Progenitor cell of endocrine pancreas (in vitro differentiated cells): ENCODE data around the gene CCDC24. TPM values are rescaled to one million over a fixed set of nuclear protein-coding genes. Genes with fewer than 3 reads are reported as not detected.

ENCODE experiments used
- DNase-seq: peaks from one replicate; pipeline ENCODE4 v3.0.0; 2021; ENCODE audit warnings: low spot score; ENCODE audit not compliant: unreplicated experiment
- H3K27ac Mint-ChIP-seq: 2 replicates; pipeline ENCODE4 v1.8.0; 2021; ENCODE audit warnings: mild to moderate bottlenecking, moderate library complexity, mixed read lengths
- H3K27me3 Mint-ChIP-seq: 2 replicates; pipeline ENCODE4 v1.8.0; 2021; ENCODE audit warnings: mixed read lengths
- H3K36me3 Mint-ChIP-seq: 2 replicates; pipeline ENCODE4 v1.8.0; 2022; ENCODE audit warnings: mixed read lengths; ENCODE audit not compliant: insufficient read depth
- H3K4me1 Mint-ChIP-seq: 2 replicates; pipeline ENCODE4 v1.8.0; 2021; ENCODE audit warnings: low read depth, mixed read lengths
- H3K4me3 Mint-ChIP-seq: 2 replicates; pipeline ENCODE4 v1.8.0; 2021; ENCODE audit warnings: low read depth, mild to moderate bottlenecking, moderate library complexity, mixed read lengths
- H3K9me3 Mint-ChIP-seq: 2 replicates; pipeline ENCODE4 v1.8.0; 2021; ENCODE audit warnings: low read depth, mixed read lengths
- total RNA-seq: library from RNA; stranded (reverse); gene quantifications from 2 replicates; pipeline ENCODE4 v1.2.1, GENCODE V29; 2021
- TF ChIP-seq, protein P1 (sequence below): fragments of 200-600 bp; sonication (generic); IDR thresholded peaks from one replicate; pipeline ENCODE4 v1.5.0; 2021; ENCODE audit warnings: antibody characterized with exemption, mild to moderate bottlenecking; ENCODE audit not compliant: unreplicated experiment

CCDC24 gene
- total RNA-seq, 1 donor from 2014 or later = 35.9 TPM

DNA sequence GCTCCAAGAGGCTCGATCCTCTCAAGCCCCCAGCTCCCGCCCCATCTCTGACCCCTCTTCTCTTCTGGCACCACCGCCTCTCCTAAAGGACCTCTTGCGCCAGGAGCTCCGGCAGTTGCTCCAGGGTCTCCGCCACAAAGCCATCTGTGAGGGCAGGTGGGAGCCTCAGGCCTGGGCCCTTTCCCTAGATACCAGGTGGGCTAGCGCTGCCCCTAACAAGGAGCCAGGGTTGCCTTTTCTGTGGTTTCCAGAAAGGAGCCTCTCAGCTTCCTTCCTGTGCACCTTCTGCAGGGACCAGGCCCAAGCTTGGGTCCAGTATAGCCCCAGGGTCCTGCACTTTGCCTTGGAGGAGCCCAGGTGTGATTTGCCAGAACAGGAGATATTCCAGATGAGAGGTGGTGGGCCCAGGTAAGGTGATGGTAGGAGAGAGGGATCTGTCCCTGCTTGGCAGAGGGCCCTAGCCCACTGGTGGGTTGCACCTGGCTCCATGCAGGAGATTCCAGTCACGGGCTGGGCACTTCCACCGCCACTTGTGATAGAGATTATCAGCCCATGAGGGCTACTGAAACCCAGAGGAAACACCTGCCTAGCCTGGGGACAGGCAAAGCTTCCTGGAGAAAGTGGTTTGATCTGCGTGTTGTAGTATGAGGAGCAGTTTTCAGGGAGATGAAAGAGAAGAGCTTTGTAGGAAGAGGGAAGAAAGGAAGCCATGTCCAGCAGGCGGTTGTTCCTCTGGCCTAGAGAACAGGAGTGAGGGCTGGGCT lies 1.0 kb downstream of the CCDC24 start:
- DNase-seq = no peak
- Mint-ChIP-seq H3K36me3 (no peaks in the 10 kb centered on the region), H3K4me3 (peak overlapping the region; percentile 88), H3K27ac (peak overlapping the region; percentile 96), H3K4me1 (peaks cover 34% of the 10 kb centered on the region), H3K9me3 (no peaks in the 10 kb centered on the region), H3K27me3 (no peaks in the 10 kb centered on the region)
- TF ChIP-seq, protein P1, sequence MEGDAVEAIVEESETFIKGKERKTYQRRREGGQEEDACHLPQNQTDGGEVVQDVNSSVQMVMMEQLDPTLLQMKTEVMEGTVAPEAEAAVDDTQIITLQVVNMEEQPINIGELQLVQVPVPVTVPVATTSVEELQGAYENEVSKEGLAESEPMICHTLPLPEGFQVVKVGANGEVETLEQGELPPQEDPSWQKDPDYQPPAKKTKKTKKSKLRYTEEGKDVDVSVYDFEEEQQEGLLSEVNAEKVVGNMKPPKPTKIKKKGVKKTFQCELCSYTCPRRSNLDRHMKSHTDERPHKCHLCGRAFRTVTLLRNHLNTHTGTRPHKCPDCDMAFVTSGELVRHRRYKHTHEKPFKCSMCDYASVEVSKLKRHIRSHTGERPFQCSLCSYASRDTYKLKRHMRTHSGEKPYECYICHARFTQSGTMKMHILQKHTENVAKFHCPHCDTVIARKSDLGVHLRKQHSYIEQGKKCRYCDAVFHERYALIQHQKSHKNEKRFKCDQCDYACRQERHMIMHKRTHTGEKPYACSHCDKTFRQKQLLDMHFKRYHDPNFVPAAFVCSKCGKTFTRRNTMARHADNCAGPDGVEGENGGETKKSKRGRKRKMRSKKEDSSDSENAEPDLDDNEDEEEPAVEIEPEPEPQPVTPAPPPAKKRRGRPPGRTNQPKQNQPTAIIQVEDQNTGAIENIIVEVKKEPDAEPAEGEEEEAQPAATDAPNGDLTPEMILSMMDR = no peak

DNA sequence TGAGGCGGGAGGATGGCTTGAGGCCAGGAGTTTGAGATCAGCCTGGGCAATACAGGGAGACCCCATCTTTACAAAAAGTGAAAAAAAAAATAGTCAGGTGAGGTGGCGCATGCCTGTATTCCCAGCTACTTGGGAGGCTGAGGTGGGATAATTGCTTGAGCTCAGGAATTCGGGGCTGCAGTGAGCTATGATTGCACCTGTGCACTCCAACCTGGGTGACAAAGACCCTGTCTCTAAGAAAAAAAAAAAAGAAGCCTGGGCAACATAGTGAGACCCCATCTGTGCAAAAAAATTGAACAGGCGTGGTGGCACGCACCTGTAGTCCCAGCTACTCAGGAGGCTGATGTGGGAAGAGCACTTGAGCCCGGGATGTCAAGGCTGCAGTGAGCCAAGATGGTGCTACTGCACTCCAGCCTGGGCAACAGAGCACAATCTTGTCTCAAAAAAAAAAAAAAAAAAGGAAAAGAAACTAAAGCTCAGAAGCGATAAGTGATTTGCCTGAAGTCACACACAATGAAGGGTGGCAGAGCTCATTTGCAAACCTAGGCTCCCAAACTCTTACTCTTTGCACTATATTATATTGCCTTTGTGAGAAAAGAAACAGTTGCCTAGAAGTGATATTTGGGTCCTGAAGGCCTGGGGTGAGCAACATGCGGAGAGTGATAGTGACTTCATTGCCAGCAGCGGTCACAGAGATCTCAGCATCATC lies 2.0 kb downstream of the CCDC24 start:
- Mint-ChIP-seq H3K36me3 (no peaks in the 10 kb centered on the region), H3K27me3 (no peaks in the 10 kb centered on the region), H3K27ac (no peak overlapping the region), H3K4me1 (peaks cover 37% of the 10 kb centered on the region), H3K4me3 (no peak overlapping the region), H3K9me3 (no peaks in the 10 kb centered on the region)
- no peak for DNase-seq
- TF ChIP-seq, protein P1 = no peak

DNA sequence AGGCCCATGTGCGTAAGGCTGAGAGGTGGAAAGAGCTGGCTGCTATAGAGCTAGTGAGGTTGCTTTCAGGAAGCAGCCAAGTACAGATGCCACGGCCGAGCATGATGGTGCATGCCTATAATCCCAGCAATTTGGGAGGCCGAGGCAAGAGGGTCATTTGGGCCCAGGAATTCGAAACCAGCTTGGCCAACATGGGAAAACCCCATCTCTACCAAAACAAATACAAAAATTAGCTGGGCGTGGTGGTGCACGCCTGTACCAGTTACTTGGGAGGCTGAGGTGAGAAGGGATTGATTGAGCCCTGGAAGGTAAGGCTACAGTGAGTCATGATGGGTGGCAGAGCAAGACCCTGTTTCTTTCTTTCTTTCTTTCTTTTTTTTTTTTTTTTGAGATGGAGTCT lies 2.7 kb downstream of the CCDC24 start:
- no peaks in the 10 kb centered on the region for H3K27me3 Mint-ChIP-seq
- DNase-seq = no peak
- TF ChIP-seq, protein P1 = no peak
- no peak overlapping the region for H3K4me3 Mint-ChIP-seq
- H3K4me1 Mint-ChIP-seq = peaks cover 41% of the 10 kb centered on the region
- H3K9me3 Mint-ChIP-seq = no peaks in the 10 kb centered on the region
- peaks cover 3% of the 10 kb centered on the region for H3K36me3 Mint-ChIP-seq
- no peak overlapping the region for H3K27ac Mint-ChIP-seq

DNA sequence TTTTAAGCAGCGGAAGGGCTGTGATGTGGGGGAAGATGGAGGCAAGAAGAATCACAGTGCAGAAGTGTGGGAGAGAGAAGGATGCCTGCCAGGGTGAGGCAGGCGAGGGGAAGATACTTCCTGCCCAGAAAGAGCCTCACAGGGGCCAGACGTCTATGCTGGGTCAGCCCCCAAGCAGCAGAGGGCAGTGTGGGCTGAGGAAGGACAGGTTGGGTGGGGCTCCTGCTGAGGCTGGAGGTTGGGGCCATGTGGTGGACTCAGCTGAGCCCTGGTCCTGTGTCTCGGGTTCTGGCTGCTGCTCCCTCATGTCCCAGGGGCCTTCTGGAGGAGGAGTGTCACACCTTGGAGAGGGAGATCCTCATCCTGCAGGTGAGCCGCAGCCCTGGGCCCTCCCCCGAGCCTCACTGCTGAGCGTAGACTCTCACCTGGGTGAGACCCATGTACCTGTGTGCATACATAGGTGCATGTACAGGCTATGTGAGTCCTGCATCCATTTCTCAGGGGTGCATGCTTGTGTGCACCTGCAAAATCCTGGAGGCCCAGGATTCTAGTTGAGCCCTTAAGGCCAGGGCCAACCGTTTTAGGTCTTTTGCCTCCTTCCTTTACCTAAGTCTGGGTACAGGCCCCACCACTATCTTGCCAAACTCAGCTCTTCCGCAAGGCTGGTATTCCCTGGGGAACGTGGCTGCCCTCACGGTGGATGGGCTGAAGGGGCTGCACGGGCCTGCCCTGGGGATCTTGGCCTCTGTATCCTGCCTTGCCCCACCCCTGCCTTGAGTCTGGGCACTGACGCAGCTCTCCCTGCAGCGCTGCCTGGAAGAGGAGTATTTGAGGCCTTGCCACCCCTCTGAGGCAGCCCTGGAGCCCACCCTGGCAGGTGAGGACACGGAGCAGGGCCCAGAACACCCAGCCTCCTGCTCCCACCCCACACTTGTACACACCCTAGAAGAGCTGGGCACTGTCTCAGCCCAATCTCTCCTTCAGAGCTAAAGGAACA lies 3.7 kb downstream of the CCDC24 start:
- no peak for DNase-seq
- Mint-ChIP-seq H3K4me1 (peaks cover 41% of the 10 kb centered on the region), H3K27ac (no peak overlapping the region), H3K9me3 (no peaks in the 10 kb centered on the region), H3K27me3 (no peaks in the 10 kb centered on the region), H3K4me3 (no peak overlapping the region), H3K36me3 (peaks cover 3% of the 10 kb centered on the region)
- TF ChIP-seq, protein P1 = peak; percentile 40
